GM18867 (cell line): Measurements from ENCODE around the gene SMIM24.
"Not testable (repeated sequence)": the region's sequence is repeated elsewhere in the genome, so short reads cannot be mapped to it uniquely, and the experiment has no call there.

ENCODE experiments used
- ATAC-seq: cut with Tn5 transposase; IDR thresholded peaks from one replicate; pipeline ENCODE4 v1.9.1; 2021; ENCODE audit warnings: mild to moderate bottlenecking, moderate library complexity; ENCODE audit not compliant: unreplicated experiment

Gene SMIM24

GRCh38 chr19:3457528-3458228 is 22.6 kb downstream of the SMIM24 start:
- ATAC-seq, result no peak

DNA sequence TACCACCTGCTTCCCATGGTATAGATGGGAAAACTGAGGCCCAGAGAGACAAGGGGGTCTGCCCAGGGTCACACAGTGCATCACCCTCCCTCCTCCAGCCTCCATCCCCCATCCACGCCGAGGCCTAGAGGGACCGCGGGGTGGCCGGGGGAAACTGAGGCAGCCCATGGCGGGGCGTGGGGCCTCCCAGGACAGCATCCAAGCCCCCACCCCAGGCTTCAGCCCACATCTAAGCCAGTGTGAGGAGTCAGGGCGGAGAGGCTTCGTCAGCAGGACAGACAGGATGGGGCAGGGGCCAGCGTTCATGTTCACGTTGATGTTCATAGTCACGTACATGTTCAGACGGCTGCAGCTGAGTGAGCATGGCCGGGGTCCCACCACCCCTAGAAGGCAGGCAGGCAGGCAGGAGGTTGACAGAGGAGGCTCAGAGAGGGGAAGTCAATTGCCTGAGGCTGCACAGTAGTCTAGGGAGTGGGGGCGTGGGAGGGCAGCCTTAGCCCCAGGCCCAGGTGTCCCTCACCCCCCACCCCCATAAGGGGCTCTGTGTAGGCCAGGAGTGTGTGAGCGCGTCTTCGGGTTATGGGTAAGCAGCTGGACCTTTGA is 23.3 kb downstream of the SMIM24 start:
- ATAC-seq, result no peak

- no peak for ATAC-seq
These were observed 24.2 kb downstream of the SMIM24 start for GRCh38 chr19:3455960-3456601.

DNA sequence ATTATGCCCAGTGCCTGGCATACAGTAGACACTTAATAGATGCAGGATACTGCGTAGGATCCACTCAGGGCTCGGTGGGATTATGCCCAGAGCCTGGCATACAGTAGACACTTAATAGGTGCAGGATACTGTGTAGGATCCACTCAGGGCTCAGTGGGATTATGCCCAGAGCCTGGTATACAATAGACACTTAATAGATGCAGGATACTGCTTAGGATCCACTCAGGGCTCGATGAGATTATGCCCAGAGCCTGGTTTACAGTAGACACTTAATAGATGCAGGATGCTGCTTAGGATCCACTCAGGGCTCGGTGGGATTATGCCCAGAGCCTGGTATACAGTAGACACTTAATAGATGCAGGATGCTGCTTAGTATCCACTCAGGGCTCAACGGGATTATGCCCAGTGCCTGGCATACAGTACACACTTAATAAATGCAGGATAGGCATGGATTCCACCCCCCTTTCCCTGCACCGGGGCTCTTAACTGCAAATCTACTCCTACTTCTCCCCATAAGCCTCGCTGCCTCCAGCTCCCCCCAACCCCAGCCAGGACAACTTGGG is 24.9 kb downstream of the SMIM24 start:
- no peak for ATAC-seq

DNA sequence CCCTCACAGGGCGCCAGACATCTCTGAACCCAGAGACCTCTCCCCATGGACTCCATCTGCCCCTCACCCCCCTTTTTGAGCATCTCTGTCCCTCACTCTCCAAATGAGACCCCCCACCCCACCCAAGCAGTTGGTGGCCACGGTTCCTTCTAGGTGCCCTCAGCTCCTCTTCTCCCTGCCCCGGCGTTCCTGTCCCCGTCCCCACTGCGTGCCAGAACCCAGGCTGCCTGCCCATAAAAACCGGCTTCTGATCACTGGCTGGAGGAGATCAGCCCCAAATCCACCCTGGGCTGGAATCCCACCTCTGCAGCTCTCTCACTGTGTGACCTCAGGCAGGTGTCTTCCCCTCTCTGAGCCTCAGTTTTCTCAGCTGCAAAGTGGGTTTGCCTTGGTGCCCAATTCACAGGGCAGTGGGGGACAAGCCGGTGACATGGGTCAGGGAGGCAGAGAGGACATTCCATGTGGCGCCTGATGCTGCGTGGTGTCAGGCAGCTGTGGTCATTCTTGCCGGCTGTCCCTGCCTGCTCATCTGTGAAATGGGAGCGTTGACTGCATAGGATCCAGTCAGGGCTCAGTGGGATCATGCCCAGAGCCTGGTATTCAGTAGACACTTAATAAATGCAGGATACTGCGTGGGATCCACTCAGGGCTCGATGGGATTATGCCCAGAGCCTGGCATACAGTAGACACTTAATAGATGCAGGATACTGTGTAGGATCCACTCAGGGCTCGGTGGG is 25.5 kb downstream of the SMIM24 start:
- ATAC-seq, result no peak

- ATAC-seq, result no peak
These were observed 26.5 kb downstream of the SMIM24 start for GRCh38 chr19:3453840-3454239.

DNA sequence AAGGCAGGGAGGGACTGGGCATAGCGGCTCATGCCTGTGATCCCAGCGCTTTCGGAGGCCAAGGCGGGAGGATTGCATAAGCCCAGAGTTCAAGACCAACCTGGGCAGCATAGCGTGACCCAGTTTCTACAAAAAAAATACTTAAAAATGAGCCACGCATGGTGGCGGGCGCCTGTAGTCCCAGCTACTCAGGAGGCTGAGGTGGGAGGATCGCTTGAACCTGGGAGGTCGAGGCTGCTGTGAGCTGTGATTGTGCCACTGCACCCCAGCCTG is 27.4 kb downstream of the SMIM24 start:
- not testable (repeated sequence) for ATAC-seq

- no peak for ATAC-seq
These were observed 28.0 kb downstream of the SMIM24 start for GRCh38 chr19:3452171-3452941.

DNA sequence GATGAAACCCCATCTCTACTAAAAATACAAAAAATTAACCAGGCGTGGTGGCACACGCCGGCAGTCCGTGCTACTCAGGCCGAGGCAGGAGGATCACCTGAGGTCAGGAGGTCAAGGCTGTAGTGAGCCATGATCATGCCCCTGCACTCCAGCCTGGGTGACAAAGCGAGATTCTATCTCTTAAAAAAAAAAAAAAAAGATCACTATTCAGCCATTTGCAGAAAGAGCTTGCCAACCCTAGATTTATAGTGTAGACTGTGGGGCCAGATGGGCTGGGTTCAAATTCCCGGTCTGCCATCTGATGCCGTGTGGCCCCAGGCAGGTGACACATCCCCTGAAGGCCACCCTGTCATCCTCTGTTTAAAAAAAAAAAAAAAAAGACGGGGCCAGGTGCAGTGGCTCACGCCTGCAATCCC is 28.9 kb downstream of the SMIM24 start:
- ATAC-seq, result no peak

DNA sequence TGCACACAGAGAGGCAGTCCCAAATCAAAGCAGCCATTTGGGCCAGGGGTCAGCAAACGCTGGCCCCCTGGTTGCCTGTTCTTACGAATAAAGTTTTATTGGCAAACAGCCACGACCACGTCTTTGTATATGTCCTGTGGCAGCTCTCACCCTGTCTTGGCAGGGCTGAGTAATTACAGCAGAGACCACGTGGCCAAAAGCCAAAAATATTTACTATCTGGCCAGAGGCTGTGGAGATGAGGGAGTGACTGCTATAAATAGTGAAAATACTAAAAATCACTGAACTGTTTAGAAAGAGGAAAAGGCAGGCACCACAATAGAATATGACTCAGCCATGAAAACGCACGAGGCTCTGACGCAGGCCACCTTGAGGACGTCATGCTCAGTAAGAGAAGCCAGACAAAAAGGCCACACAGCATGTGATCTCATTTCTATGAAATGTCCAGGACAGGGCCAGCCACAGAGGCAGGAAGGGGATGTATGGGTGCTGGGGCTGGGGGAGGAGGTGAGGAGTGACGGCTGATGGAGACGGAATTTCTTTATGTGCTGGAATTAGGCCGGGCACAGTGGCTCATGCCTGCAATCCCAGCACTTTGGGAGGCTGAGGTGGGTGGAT is 29.4 kb downstream of the SMIM24 start:
- no peak for ATAC-seq

DNA sequence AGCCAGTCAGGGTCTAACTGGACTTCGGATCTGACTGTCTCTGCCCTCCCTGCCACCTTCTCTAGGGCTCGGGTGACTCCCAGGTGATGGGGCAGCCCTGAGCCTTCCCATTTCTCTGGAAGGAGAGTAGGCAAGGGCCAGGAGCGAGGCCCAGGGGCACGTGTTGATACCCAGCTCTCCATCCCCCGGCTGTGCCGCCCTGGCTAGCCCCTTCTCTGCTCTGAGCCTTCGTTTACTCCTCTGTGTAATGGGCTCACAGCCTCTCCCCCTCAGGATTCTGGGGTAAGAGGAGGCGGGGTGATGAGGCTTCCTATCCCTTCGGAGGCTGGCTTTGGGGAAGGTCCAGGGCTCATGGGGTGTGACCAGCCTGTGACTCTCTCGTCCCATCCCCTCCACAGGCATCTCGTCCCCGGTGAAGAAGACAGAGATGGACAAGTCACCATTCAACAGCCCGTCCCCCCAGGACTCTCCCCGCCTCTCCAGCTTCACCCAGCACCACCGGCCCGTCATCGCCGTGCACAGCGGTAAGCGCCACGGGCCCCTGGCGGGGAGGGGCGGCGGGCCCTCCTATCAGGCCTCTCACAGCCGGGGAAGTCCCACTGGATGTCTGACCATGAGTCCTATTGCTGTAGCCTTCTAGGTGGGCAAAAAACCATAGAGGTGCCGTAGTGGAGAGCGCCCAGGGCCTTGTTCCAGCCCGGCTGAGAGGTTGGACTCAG is 31.6 kb downstream of the SMIM24 start:
- no peak for ATAC-seq

GRCh38 chr19:3446657-3447056 is 33.7 kb downstream of the SMIM24 start:
- ATAC-seq, result not testable (repeated sequence)

DNA sequence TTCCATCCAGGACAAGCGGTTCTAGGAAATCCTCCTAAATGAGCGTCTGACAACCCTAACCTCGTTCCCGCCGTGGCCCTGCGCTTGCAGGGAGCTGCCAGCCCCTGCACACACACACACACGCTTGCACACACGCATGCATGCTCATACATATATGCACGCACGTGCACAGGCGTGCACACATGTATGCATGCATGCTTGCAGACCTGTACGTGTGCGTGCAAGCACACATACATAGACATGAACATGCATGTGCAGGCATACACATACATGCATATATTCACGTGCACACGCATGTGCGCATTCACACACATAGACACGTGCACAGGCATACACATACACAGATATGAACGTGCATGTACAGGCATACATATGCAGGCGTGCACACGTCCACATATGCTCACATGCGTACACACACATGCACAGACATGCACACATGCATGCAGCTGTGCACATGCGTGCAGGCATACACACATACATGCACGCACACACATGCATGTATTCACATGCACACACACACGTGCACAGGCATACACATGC is 35.6 kb downstream of the SMIM24 start:
- no peak for ATAC-seq

- no peak for ATAC-seq
These were observed 36.3 kb downstream of the SMIM24 start for GRCh38 chr19:3443840-3444694.

- no peak for ATAC-seq
These were observed 37.7 kb downstream of the SMIM24 start for GRCh38 chr19:3442487-3443071.

DNA sequence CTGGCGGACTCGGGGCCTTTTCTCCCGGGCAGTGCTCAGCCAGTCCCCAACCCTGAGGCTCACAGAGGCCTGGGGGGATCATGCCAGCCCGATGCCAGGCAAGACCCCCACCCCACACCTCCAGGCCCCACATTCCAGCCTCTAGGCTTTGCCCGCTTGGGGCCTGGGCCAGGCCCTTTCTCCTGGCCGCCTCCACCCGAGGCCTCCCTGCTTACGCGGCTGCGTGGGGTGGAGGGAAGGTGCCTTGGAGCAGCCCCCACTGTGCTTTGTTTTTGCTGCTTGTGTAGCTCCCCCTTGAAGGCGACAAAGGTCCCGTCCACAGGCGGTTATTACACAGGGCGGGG is 38.4 kb downstream of the SMIM24 start:
- no peak for ATAC-seq

DNA sequence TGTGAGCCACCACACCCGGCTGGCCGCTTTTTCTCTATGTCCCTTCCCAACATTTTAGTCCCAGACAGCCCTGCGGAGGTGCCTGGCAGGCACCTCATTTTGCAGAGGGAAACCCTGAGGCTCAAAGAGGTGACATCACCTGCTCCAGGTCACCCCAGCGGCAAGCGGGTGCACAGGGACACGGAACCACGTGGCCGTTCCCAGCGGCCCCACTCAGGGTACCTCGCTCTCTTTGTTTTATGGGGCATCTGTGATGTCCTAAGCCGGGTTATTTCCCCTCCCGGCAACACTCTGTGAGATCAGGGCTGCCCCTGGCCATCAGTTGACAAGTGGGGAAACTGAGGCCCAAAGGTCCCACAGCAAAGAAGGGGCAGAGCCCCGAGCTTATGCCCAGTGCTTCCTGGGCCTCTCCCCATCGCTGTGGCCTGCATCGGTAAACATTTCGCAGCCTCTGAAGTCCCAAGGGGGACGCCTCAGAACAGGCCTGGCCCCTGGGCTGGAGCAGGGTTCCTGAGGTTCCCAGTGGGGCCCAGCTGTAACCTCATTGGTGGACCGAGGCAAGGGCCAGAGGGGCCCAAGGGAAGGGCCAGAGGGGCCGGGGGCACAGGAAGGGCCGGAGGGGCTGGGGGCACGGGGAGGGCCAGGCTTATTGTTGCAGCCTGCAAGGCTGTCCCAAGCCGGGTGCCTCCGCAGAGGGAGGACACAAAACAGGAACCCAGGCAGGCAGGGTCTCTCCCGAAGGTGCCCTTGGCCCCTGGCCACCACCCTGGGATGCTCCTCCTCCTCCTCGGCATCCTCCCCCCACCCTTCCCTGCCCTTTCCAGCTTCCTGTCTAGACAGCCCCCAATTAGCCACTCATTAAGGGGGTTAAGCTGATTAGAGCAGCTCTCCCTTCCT is 39.0 kb downstream of the SMIM24 start:
- no peak for ATAC-seq
